Measurements from ENCODE around the gene S1PR5.

GRCh38 chr19:10519421-10519820, 2.2 kb upstream of the S1PR5 start:
- TF ChIP-seq, protein P1, sequence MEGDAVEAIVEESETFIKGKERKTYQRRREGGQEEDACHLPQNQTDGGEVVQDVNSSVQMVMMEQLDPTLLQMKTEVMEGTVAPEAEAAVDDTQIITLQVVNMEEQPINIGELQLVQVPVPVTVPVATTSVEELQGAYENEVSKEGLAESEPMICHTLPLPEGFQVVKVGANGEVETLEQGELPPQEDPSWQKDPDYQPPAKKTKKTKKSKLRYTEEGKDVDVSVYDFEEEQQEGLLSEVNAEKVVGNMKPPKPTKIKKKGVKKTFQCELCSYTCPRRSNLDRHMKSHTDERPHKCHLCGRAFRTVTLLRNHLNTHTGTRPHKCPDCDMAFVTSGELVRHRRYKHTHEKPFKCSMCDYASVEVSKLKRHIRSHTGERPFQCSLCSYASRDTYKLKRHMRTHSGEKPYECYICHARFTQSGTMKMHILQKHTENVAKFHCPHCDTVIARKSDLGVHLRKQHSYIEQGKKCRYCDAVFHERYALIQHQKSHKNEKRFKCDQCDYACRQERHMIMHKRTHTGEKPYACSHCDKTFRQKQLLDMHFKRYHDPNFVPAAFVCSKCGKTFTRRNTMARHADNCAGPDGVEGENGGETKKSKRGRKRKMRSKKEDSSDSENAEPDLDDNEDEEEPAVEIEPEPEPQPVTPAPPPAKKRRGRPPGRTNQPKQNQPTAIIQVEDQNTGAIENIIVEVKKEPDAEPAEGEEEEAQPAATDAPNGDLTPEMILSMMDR (optimal IDR thresholded peaks at IDR 0.05 in 1 of 3, IDR thresholded peaks at IDR 0.05 in 1 of 3, conservative IDR thresholded peaks at IDR 0.05 in 1 of 3; ENCODE audit: extremely low read depth in 1 of 3, insufficient read depth in 2 of 3, low read length in 3 of 3), result no peak
- no peak for TF ChIP-seq EZH2 (IDR thresholded peaks at IDR 0.05; ENCODE audit: low read length)
